ENCODE data around the gene COP1. TPM values are rescaled to one million over a fixed set of nuclear protein-coding genes. Genes with fewer than 3 reads are reported as not detected.

Gene COP1
- total and polyA plus RNA-seq, 2 of the 8 experiments (the other 6 are each of a cell fraction or from before 2014, with no cell fraction given): 26.2 to 44.9 TPM

DNA sequence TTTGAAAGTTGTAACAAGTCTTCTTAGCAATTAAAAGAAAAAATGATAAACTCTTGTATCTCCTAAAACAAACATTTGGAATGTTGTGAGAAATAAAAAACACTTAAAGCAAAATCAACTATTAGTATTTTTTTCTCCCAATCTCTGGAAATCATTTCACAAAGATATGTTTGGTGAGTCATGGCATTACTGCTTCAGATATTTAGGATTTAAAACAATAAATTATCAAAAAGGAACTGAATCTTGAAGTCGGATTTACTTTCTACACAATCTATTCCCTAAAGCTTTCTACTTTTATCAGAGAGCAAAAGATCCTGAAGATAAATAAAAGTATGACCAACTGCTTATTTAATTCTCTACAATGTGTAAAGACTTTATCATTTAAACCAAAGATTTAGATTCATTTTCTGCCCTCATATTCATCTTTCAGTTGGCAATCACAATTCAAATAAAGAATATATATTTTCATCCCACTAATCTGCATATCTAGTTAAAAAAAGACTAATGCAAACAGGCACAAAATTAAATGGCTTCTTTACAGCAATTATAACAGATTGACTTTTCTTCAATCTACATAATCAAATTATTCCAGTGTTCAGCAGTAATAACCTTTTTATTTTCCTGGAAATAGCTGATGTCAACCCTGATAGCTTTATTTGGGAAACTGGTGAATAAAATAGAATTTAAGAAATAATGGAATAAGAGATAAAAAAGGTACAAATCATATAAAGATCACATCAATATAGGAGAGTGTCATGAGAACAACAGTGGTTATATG, 230.0 kb downstream of the COP1 start:
- no peaks in the 10 kb centered on the region for H3K9me3 ChIP-seq (ENCODE audit: insufficient read depth in 2 of 2, low read depth in 1 of 2, low read length in 1 of 2)
- H4K5ac ChIP-seq (ENCODE audit: insufficient read length, low read depth, low read length): no peak overlapping the region
- no peaks in the 10 kb centered on the region for H3K4me1 ChIP-seq (replicated peaks in 1 of 4; ENCODE audit: control insufficient read depth in 3 of 4, insufficient read depth in 4 of 4, low read length in 3 of 4)
- no peak overlapping the region for H3K4ac ChIP-seq (replicated peaks; ENCODE audit: insufficient read length, low read depth, low read length)
- no peak overlapping the region for H3K23ac ChIP-seq (ENCODE audit: insufficient read length)
- no peak overlapping the region for H2AFZ ChIP-seq (ENCODE audit: low read length)
- no peak overlapping the region for H2BK20ac ChIP-seq (ENCODE audit: low read length)
- WGBS, 2 experiments (ENCODE audit: extremely low coverage in 1 of 2, insufficient coverage in 1 of 2, insufficient read length in 1 of 2, insufficient replicate concordance in 2 of 2, low coverage in 1 of 2, low lambda C conversion rate in 2 of 2, missing lambda C conversion rate in 1 of 2): 78% methylated on average over 1 of the region's 1 CpG; no CpG with 5 or more reads in 1 of the 2 experiments
- FAIRE-seq (no peak), DNase-seq (ENCODE audit: low read depth in 1 of 2, low spot score in 2 of 2) (no peak)
- H4K91ac ChIP-seq (replicated peaks; ENCODE audit: insufficient read length, low read length): no peak overlapping the region
- H4K20me1 ChIP-seq (replicated peaks in 1 of 2; ENCODE audit: control insufficient read depth in 1 of 2, insufficient read depth in 2 of 2, low read length in 2 of 2): no peaks in the 10 kb centered on the region
- H3K79me2 ChIP-seq (ENCODE audit: control insufficient read depth in 1 of 2, insufficient read depth in 2 of 2, low read length in 2 of 2): no peaks in the 10 kb centered on the region
- no peak overlapping the region for H3K18ac ChIP-seq (ENCODE audit: extremely low read depth, low read length)
- H3K27ac ChIP-seq (ENCODE audit: low read depth, low read length): no peak overlapping the region
- no peak overlapping the region for H2BK5ac ChIP-seq (ENCODE audit: low read depth, low read length)
- ChIA-PET CTCF (ENCODE audit: partially characterized antibody) (no interaction called here), POLR2A (ENCODE audit: partially characterized antibody) (no interaction called here)
- no peak overlapping the region for H3K4me3 ChIP-seq (ENCODE audit: extremely low read depth in 1 of 4, insufficient read depth in 2 of 4, low read depth in 3 of 4, low read length in 4 of 4)
- H2AK5ac ChIP-seq (ENCODE audit: low read depth, low read length): no peak overlapping the region
- H3K36me3 ChIP-seq (ENCODE audit: control insufficient read depth in 2 of 4, insufficient read depth in 4 of 4, low read length in 3 of 4): no peaks in the 10 kb centered on the region; a peak in 1 of 8 replicates
- H4K8ac ChIP-seq (ENCODE audit: extremely low read depth, insufficient read depth, low read length): no peak overlapping the region
- no peak overlapping the region for H3K14ac ChIP-seq (ENCODE audit: insufficient read length)
- H3K56ac ChIP-seq (replicated peaks; ENCODE audit: insufficient read length, low read depth, low read length): no peak overlapping the region
- H3K4me2 ChIP-seq (ENCODE audit: insufficient read depth in 1 of 2, low read depth in 2 of 2, low read length in 2 of 2): no peak overlapping the region
- H3K9ac ChIP-seq (replicated peaks in 1 of 4; ENCODE audit: extremely low read depth in 1 of 4, low read depth in 3 of 4, low read length in 3 of 4): no peak overlapping the region
- H3K79me1 ChIP-seq (ENCODE audit: low read depth, low read length): no peaks in the 10 kb centered on the region
- no peak overlapping the region for H2BK15ac ChIP-seq (ENCODE audit: low read length)
- no peaks in the 10 kb centered on the region for H3K23me2 ChIP-seq (ENCODE audit: low read depth, low read length)
- no peaks in the 10 kb centered on the region for H3K27me3 ChIP-seq (replicated peaks in 1 of 4; ENCODE audit: control insufficient read depth in 3 of 4, extremely low read depth in 1 of 4, insufficient read depth in 3 of 4, low read length in 3 of 4)
- H2BK12ac ChIP-seq (ENCODE audit: low read depth, low read length): no peak overlapping the region
- no peak overlapping the region for H2BK120ac ChIP-seq (replicated peaks; ENCODE audit: low read depth, low read length)
- TF ChIP-seq, protein P1, sequence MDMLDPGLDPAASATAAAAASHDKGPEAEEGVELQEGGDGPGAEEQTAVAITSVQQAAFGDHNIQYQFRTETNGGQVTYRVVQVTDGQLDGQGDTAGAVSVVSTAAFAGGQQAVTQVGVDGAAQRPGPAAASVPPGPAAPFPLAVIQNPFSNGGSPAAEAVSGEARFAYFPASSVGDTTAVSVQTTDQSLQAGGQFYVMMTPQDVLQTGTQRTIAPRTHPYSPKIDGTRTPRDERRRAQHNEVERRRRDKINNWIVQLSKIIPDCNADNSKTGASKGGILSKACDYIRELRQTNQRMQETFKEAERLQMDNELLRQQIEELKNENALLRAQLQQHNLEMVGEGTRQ (IDR thresholded peaks at IDR 0.05; ENCODE audit: low read length): no peak
- TF ChIP-seq RNF2 (IDR thresholded peaks at IDR 0.05; ENCODE audit: borderline replicate concordance, low read depth, low read length, missing control alignments, poor library complexity, severe bottlenecking) (no peak), HDAC6 (IDR thresholded peaks at IDR 0.05; ENCODE audit: low read depth, low read length) (no peak), BCL11A (IDR thresholded peaks at IDR 0.05; ENCODE audit: low read depth in 2 of 2, low read length in 2 of 2) (no peak), CTBP2 (IDR thresholded peaks at IDR 0.05; ENCODE audit: borderline replicate concordance, insufficient read depth, insufficient read length, low read length) (no peak), GABPA (IDR thresholded peaks at IDR 0.05; ENCODE audit: borderline replicate concordance, insufficient read depth, low read length) (no peak), RAD21 (IDR thresholded peaks at IDR 0.05 in 1 of 2, conservative IDR thresholded peaks at IDR 0.05 in 1 of 2; ENCODE audit: low read depth in 2 of 2, low read length in 2 of 2) (no peak), EZH2 (IDR thresholded peaks at IDR 0.05; ENCODE audit: low read depth, low read length, severe bottlenecking) (no peak), EGR1 (IDR thresholded peaks at IDR 0.05; ENCODE audit: borderline replicate concordance, low read depth, low read length) (no peak), NRF1 (IDR thresholded peaks at IDR 0.05; ENCODE audit: low read depth, low read length) (no peak)
